HG03060 (cell line): Measurements from ENCODE around the gene SUPT4H1.

Experiments used
- ATAC-seq: cut with Tn5 transposase; IDR thresholded peaks from one replicate; pipeline ENCODE4 v1.9.1; 2021; ENCODE audit warnings: low read depth, moderate number of reproducible peaks; ENCODE audit not compliant: unreplicated experiment

Gene SUPT4H1

GRCh38 chr17:58331815-58332777 is 19.9 kb downstream of the SUPT4H1 start:
- ATAC-seq = no peak

DNA sequence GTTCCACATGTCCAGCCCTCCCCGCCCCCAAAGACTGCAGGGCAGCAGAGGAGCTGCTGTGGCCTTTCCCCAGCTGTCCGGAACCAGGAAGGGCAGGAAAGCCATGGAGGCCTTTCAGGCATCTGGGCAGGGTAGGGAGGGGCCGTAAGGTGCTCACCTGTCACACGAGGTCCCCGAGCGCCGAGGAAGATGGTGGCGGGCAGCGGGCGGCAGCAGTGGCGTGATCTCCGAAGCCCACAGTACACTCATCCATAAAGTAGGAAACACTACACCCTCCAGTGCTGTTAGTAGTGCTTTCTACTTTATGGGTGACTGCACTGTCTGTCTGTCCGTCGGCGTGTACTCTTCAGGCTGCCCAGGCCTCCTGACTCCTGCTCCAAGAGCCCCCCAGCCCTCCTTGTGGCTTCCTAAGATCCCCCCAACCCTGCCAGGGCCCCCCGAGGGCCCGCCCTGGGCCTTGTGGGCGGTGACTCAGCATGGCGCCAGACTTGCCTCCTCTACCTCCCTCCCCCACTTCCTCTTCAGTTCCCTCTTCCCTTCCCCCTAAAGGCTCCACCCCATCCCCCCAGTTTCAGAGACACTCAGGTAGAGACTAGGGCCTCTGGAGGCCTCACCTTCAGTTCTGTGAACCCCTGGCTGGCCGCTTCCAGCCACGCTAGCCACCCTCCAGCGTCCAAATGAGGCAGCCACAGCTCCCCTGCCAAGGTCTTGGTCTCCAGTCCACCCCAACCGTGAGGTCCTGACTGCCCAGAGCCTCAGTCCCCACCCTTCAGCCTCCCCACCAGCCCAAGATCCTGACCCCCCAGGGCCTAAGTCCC is 20.8 kb downstream of the SUPT4H1 start:
- ATAC-seq = no peak

GRCh38 chr17:58330538-58330996 is 21.4 kb downstream of the SUPT4H1 start:
- no peak for ATAC-seq

DNA sequence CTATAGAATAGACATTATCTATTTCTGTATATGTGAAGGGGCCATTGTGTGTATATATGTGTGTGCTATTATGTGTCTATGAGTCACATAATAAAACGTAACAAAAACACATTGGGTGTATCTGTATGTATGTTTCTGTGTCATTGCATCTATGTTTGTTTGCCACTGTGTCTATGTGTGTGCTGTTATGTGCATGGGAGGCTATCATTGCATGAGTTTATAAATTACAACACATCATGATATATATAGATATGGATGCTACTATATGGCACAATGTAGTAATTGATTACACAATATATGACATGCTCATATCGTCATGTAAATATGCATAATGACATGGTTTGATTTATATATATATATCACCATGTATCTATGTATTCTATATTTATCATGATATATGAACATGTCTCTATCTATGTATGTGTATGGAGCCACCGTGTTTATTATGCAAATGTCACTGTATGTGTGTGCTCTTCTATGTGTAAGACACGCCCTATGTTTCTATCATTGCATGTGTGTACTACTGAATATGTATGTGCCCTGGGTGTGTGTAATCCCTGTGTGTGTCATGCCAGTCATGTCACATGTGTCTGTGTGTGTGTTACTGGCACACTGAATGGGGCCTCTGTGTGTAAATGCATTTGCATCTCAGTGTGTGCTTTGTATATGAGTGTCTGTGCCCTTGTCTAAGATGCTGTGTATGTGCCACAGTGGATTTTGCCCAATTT is 22.0 kb downstream of the SUPT4H1 start:
- peak; percentile 11 for ATAC-seq

DNA sequence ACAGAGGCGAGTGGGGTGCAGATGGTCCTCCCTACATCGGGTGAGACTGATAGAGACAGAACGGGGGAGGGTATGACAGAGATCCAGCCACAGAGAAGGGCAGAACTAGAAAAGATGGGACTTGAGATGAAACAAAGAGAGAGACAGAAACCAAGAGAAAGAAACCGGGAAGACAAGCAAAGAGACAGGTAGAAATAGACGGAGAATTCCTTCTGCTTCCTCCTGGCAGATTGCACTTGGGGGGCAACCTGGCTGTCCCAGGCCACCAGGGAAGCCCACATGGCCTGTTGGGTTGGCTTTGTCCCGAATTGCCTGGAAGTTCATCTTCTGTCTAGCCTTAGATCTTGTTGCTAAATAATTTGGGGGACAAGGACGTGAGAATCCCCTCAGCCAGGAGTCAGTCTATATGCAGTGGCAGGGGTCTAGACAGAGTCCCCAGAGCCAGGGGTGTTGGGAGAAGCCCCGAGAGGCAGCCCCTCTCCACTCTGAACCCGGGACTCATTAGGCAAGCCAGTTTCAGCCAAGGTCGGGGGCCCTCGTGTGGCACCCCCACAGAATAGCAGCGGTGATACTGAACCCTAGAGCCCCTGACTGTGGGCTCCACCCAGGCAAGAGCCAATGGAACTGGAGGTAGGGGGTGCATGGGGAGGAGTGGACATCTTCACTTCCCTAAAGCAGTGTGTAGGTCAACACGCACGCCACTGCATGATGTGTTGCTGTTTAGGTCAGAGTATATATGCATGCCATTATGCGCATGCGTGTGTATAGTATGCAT is 22.8 kb downstream of the SUPT4H1 start:
- peak; percentile 32 for ATAC-seq

DNA sequence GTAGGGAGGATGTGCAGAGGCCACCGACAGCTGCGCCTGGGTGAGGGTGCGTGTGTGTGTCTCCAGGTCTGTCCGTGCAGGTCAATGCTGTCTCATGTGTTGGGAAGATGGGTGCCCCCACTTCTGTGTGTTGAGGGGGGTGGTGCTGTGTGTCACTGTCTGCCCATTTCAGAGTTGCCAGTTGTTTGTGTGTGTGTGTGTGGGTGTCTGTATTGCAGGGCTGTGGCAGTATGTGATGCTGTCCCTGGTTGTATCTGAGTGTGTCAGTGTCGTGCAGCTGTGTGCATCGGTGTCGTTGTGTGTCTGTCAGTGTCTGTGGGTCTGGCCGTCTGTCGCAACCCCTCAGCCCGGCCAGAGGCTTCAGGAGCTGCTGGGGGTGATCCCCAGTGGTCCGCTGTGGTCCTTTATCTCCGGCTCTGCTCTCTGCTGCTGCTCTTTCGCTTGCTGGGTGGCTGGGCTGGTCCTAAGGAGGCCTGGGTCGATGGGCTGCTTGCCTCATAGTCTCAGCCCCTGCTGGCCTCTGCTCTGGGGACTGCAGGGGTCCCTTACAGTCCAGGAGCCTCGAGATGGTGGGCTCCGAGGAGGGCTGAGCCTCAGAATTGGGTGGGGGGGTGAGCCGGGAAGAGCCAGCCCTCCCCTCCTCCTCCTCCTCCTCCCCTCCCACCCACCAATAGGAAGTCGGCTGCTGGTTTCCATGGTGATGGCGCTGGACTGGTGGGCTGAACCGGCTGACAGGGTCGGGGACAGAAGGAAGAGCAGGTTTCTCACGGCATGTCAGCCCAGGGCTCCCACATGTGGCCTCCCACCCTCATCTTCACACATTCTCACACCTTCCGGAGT is 23.6 kb downstream of the SUPT4H1 start, which contains the start of gene TSPOAP1:
Gene TSPOAP1, minus strand, starts transcription at position 601 of the 840 bp plus-strand sequence. CDS start 875 bp downstream, outside the sequence.
- ATAC-seq = no peak

- no peak for ATAC-seq
Measured at GRCh38 chr17:58327363-58328194, 24.4 kb downstream of the SUPT4H1 start.

GRCh38 chr17:58326609-58327362 is 25.2 kb downstream of the SUPT4H1 start:
- no peak for ATAC-seq

GRCh38 chr17:58325976-58326468 is 26.0 kb downstream of the SUPT4H1 start:
- ATAC-seq = no peak

DNA sequence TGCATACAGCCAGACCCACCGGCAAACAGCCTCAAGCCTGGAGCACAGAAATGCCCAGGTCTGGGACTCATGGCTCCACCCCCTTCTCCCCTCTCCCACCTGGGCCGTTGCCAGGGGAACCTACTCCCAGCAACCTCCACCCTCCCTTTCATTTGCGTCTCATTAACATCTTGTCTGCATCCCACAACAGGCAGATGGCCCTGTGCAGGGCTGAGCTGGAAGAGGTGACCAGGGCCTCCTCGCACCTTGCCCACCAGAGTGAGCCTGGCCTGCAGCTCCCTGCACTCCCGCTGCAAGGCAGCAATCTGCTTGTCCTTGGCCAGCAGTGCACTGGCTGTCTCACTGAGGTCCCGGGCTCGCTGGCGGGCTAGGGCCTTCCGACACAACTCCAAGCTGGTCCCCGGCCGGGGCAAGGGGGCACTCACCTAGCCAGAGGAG is 26.7 kb downstream of the SUPT4H1 start:
- no peak for ATAC-seq

DNA sequence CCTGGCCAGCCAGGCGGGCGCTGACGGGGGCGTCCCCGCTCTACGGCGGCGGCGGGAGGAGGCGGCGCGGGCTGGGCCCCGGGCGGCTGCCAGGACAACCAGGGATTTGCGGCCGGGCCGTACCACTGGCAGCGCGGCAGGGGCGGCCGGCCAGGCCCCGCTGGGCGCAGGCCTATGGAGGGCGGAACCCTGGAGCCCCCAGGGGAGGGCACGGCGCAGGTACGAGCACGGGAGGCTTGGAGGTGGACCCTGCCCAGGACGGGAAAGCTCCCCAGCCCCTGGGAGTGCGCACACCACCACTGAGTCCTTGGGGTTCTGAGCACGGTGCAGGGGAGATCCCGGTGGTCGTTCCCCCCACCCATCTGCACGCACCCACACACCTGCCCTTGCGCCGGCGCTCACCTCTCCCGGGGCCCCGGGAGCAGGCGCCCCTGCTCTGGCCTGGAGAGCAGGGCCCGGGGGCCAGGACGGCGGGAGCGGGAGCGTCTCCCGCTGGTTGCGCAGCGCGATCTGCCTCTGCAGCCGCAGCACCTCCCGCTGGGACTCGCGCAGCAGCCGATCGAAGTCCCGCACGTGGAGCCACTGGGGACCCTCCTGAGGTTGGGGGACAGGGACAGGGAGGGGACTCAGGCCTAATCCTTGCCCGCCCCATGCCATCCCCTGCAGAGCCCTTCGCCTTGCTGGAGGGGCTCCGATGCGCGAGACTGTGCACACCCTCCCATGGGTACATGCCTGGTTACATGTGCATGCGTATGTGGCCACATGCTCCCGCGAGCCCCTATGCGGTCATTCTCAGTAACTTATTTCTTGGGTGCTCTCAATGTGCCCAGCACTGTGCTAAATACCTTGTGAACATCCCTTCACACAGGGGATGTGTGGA is 27.4 kb downstream of the SUPT4H1 start:
- ATAC-seq = no peak

DNA sequence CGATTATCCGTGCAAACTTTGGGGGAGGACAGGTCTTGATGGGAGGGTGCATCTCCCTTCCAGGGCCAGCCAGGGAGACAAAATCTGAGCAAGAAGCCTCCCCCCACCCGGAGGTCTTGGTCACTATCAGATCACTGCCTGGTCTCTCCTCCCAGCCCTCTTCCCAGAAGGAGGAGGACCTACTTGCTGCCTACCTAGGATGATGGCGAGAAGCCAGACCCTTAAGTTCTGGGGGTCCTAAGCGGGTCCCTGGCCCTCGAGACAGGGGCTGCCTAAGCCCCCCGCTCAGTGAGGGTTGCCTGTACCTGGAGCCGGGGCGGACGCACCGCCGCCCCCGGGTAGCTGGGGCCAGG is 28.0 kb downstream of the SUPT4H1 start:
- ATAC-seq = no peak

DNA sequence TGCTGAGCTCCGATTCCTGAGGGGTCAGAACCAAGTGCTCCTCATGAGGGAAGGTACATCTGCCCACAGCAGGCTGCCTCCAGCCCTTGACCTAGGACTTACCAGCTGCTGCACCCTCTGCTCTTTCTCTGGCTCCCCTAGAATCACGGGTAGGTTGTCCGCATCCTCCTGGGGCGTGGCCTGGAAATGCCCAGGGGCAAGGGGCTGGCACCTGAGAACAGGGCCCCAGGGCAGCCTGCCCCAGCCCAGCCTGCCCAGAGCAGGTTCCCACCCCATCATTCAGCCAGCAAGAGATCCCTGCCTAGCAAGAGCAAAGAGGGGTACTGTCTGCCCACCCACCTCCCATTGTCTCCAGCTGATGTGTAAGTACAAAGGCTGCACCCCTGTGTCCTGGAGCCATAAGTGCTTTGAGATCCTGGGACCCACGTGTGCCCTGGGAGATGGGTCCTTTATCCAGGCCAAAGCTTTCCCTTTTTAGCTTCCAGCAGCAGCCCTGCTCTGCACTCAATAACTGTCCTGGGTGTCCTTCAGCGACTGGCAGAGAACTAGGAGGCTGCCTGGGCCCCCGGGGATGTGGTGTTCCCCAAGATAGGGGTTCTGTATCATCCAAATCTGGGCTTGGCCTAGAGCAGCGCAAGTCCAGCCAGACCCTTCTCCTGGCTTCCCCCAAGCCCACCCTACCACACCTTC is 28.5 kb downstream of the SUPT4H1 start:
- ATAC-seq = no peak

- no peak for ATAC-seq
Measured at GRCh38 chr17:58322581-58323185, 29.3 kb downstream of the SUPT4H1 start.
